Ecto neural progenitor cell (in vitro differentiated cells): ENCODE data around the gene WDR5B.

Experiments used
- DNase-seq: peaks from one replicate; pipeline ENCODE4 v3.0.0-alpha.2; 2018; ENCODE audit warnings: low spot score

The WDR5B gene

GRCh38 chr3:122409446-122409845 lies 6.4 kb downstream of the WDR5B start:
- no peak for DNase-seq

GRCh38 chr3:122407946-122408345 lies 7.9 kb downstream of the WDR5B start:
- DNase-seq: no peak

- DNase-seq: no peak
These were observed 9.7 kb downstream of the WDR5B start for GRCh38 chr3:122406198-122406597.

- no peak for DNase-seq
These were observed 10.8 kb downstream of the WDR5B start for GRCh38 chr3:122405015-122405414.

GRCh38 chr3:122403489-122403888 lies 12.4 kb downstream of the WDR5B start:
- DNase-seq: no peak

- no peak for DNase-seq
These were observed 16.9 kb downstream of the WDR5B start for GRCh38 chr3:122398920-122399319.

- DNase-seq: no peak
These were observed 18.7 kb downstream of the WDR5B start for GRCh38 chr3:122397201-122397600.

- DNase-seq: no peak
These were observed 19.4 kb downstream of the WDR5B start for GRCh38 chr3:122396511-122396910.

GRCh38 chr3:122395582-122395981 lies 20.3 kb downstream of the WDR5B start:
- no peak for DNase-seq

- DNase-seq: no peak
These were observed 21.7 kb downstream of the WDR5B start for GRCh38 chr3:122394173-122394572.

GRCh38 chr3:122392868-122393844 lies 22.7 kb downstream of the WDR5B start:
- DNase-seq: no peak

- DNase-seq: no peak
These were observed 24.0 kb downstream of the WDR5B start for GRCh38 chr3:122391681-122392446.

- DNase-seq: no peak
These were observed 25.2 kb downstream of the WDR5B start for GRCh38 chr3:122390665-122391064.

GRCh38 chr3:122389892-122390291 lies 26.0 kb downstream of the WDR5B start:
- no peak for DNase-seq

- no peak for DNase-seq
These were observed 26.7 kb downstream of the WDR5B start for GRCh38 chr3:122389197-122389596.

GRCh38 chr3:122387709-122388108 lies 28.2 kb downstream of the WDR5B start:
- DNase-seq: no peak

- peak; percentile 96 for DNase-seq
These were observed 31.8 kb downstream of the WDR5B start, which contains the start of gene FAM162A for GRCh38 chr3:122383771-122384697. Gene FAM162A (plus strand): TSS chr3:122384182. CDS start chr3:122384266, 84 bp downstream.

GRCh38 chr3:122382888-122383666 lies 32.8 kb downstream of the WDR5B start, which contains the start of gene MIX23:
Gene MIX23 (minus strand): TSS chr3:122383231. CDS start chr3:122383224, 7 bp downstream.
- DNase-seq: peak; percentile 92

- DNase-seq: no peak
These were observed 37.9 kb downstream of the WDR5B start for GRCh38 chr3:122377975-122378374.

- no peak for DNase-seq
These were observed 41.8 kb downstream of the WDR5B start for GRCh38 chr3:122374034-122374433.

GRCh38 chr3:122366379-122366749 lies 49.5 kb downstream of the WDR5B start:
- DNase-seq: no peak
